Fibroblast of skin of abdomen (primary cell): Measurements from ENCODE around the gene SCRN2.

Experiments
- DNase-seq: peaks from one replicate; pipeline ENCODE4 v3.0.0-alpha.2; 2013

The SCRN2 gene

GRCh38 chr17:47803751-47804150 lies 37.3 kb downstream of the SCRN2 start:
- no peak for DNase-seq

GRCh38 chr17:47803201-47803600 lies 37.9 kb downstream of the SCRN2 start:
- no peak for DNase-seq

GRCh38 chr17:47802341-47803022 lies 38.6 kb downstream of the SCRN2 start:
- DNase-seq = peak; percentile 25

- DNase-seq = no peak
Measured at GRCh38 chr17:47801906-47802305, 39.2 kb downstream of the SCRN2 start.

GRCh38 chr17:47801176-47801765 lies 39.8 kb downstream of the SCRN2 start:
- no peak for DNase-seq

GRCh38 chr17:47800686-47801085 lies 40.4 kb downstream of the SCRN2 start:
- no peak for DNase-seq

- no peak for DNase-seq
Measured at GRCh38 chr17:47797797-47798196, 43.3 kb downstream of the SCRN2 start.

- no peak for DNase-seq
Measured at GRCh38 chr17:47792979-47793378, 48.1 kb downstream of the SCRN2 start.

GRCh38 chr17:47792457-47792856 lies 48.6 kb downstream of the SCRN2 start:
- DNase-seq = no peak

GRCh38 chr17:47791025-47791424 lies 50.0 kb downstream of the SCRN2 start:
- DNase-seq = no peak

GRCh38 chr17:47789611-47790561 lies 51.2 kb downstream of the SCRN2 start:
- peak; percentile 26 for DNase-seq
